ENCODE data around the gene VPS9D1.

DNA sequence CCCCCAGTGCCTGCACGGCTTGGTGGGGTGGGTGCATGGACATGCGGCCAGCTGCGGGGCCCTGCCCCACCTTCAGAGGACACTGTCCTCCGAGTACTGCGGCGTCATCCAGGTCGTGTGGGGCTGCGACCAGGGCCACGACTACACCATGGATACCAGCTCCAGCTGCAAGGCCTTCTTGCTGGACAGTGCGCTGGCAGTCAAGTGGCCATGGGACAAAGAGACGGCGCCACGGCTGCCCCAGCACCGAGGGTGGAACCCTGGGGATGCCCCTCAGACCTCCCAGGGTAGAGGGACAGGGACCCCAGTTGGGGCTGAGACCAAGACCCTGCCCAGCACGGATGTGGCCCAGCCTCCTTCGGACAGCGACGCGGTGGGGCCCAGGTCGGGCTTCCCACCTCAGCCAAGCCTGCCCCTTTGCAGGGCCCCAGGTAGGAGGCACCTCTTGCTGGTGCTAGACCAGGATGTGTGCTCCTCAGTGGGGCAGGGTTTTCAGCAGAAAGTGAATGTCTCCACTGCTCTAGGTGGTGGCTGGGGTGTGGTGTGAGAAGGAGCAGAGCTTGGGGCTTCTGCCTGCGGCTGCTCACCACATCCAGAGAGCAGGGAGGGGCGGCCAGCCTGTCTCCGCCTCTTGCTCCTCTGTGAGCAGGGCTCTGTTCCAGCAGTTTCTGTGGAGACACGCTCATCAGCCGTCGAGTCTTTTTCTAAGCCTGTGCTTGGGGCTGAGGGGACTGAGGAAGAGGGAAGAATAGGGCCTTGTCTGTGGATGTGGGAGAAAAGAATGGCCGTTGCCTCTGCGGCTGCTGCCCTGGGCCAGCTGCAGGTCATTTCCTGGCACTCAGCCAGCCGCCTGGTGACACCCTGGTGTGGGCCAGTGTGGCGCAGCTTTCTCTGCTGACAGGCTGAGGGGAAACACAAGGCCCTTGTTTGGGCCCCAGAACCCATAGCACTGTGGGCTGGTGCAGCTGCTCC is 2.9 kb upstream of the VPS9D1 start:
- TF ChIP-seq, protein P1, sequence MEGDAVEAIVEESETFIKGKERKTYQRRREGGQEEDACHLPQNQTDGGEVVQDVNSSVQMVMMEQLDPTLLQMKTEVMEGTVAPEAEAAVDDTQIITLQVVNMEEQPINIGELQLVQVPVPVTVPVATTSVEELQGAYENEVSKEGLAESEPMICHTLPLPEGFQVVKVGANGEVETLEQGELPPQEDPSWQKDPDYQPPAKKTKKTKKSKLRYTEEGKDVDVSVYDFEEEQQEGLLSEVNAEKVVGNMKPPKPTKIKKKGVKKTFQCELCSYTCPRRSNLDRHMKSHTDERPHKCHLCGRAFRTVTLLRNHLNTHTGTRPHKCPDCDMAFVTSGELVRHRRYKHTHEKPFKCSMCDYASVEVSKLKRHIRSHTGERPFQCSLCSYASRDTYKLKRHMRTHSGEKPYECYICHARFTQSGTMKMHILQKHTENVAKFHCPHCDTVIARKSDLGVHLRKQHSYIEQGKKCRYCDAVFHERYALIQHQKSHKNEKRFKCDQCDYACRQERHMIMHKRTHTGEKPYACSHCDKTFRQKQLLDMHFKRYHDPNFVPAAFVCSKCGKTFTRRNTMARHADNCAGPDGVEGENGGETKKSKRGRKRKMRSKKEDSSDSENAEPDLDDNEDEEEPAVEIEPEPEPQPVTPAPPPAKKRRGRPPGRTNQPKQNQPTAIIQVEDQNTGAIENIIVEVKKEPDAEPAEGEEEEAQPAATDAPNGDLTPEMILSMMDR (IDR thresholded peaks at IDR 0.05), result no peak
- TF ChIP-seq POLR2A (IDR thresholded peaks at IDR 0.05), result no peak
